Measurements from ENCODE around the gene CCDC141.
A peak's percentile ranks its signal among the peaks of the same experiment; 100 is the strongest.

The CCDC141 gene

GRCh38 chr2:178976351-178976750 lies 73.6 kb downstream of the CCDC141 start:
- DNase-seq: no peak

- DNase-seq: no peak
Measured at GRCh38 chr2:178962805-178963433, 87.0 kb downstream of the CCDC141 start.

GRCh38 chr2:178962152-178962551 lies 87.8 kb downstream of the CCDC141 start:
- DNase-seq: no peak

DNA sequence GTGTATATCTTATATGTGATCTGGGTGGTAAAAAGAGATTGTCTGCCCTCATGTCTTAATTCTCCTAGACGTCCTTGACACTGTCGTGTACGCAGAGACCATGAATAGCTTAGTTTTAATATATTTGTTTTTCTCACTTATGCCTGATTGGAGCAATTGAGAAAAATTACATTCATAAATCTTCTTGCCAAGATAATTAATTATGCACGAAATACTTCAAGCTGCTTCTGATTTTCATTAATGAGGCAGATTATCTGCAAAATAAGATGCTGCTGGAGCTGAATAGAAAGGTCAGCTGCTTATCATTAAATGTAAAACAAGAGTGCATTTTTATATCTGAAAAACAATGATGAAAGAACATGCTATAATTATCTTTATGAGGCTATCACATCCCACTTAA lies 95.9 kb downstream of the CCDC141 start:
- no peak for DNase-seq

DNA sequence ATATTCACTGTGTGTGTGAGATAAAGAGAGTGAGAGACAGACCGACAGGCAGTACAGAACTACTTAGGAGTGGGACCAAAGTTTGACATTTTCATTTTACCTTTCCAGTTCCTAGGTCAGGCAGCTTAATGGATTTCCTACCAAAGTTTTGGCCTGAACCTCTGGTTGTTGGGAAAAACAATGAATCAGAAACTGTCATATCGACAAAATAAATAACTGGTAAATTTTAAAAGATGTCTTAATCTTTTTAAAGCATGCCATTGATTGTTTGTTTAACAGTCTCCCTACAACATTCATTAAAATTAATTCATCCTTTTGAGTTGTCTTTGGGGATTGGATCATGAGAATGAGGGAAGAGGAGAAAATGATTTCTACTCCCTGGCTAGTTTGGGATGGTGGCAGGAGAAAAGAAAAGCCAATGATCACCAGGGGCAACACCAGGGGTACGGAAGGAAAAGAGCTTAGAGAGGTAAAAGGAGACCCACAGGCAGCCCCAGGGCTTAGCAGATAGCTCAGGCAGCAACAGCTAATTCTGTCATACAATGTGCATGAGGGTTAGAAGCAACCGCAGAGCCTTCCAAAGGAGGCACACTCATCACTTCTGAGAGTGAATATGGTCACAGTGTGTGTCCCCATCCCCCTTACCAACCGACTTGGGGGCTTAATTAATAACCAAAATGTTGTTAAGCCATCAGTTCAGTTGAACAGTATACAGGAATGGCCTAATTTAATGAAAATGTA lies 98.5 kb downstream of the CCDC141 start:
- DNase-seq: no peak

GRCh38 chr2:178949584-178949983 lies 100.4 kb downstream of the CCDC141 start:
- no peak for DNase-seq

GRCh38 chr2:178949151-178949550 lies 100.8 kb downstream of the CCDC141 start:
- no peak for DNase-seq

GRCh38 chr2:178947006-178947405 lies 102.9 kb downstream of the CCDC141 start:
- no peak for DNase-seq

DNA sequence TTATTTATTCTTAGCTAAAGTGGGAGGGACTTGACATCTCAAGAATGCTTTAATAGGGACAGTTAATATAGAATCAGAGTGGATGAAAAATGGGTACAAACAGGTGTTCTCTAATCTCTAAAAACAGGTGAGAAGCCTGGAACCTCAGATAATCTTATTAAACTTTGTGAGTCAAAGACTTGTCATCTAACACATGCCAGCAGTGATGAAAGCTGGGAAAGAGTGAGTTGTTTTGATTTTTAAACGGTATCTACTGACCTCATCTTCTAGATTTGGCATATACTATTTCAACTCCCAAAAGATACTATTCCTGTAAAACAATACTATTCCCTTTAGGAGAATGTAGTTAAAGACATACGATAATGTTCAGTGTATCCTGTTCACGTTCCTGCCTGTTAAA lies 103.4 kb downstream of the CCDC141 start:
- DNase-seq: no peak

GRCh38 chr2:178943745-178944144 lies 106.2 kb downstream of the CCDC141 start:
- DNase-seq: no peak

GRCh38 chr2:178934571-178934970 lies 115.4 kb downstream of the CCDC141 start:
- DNase-seq: no peak

DNA sequence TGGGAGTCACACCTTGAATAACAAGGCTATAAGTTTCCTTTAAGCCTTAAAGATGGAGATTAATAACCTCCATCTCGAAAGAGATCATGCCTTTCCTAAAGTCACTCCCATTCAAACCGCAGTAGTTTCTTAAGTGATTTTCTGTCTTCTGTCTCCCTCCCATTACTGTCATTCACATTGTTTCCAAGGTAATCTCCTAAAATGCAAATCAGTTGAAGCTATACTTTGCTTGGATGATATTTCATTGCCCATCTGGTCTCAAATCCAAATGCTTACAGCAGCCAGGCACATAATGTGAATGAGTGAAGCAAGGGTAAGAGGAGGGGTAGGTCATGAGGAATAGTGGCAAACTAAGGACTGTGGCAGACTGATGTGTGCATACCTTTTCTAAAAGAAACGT lies 116.4 kb downstream of the CCDC141 start:
- no peak for DNase-seq

GRCh38 chr2:178928077-178928476 lies 121.9 kb downstream of the CCDC141 start:
- no peak for DNase-seq

DNA sequence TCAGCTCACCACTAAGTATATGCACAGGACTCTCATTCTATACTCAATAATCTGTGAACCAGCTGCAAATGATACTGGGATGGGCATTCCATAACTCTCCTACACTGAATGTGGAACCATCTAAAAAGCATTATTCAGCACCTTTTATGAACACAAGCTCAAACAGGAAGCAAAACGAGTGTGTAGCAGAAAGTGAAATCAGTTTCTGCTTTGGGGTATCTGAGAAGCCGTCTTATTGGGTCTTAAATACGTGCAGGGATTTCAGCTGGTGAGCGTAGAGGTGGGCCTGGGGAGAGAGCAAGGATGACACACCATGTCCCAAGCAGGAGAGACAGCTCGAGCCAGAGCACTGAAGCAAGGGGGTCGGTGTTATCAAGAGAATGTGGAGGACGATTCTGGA lies 122.8 kb downstream of the CCDC141 start:
- DNase-seq: no peak

DNA sequence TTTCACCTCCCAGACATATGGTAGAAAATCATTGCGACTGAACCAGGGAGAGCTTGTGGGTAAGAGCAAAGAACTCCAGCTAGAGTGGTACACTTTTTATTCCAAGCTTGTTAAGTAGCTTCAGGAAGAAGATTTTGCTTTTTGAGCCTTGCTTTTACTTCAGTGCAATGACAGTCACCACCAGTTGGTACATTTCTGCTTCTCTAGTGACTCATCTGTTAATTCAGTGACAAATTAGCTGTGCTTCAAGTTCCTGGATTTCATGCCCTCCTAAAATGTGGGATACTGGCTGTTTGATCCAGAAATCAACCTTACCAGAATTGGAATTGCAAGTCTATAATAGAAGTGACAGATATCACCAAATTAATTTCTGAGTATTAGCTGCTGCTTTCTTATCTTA lies 125.1 kb downstream of the CCDC141 start:
- DNase-seq: no peak

DNA sequence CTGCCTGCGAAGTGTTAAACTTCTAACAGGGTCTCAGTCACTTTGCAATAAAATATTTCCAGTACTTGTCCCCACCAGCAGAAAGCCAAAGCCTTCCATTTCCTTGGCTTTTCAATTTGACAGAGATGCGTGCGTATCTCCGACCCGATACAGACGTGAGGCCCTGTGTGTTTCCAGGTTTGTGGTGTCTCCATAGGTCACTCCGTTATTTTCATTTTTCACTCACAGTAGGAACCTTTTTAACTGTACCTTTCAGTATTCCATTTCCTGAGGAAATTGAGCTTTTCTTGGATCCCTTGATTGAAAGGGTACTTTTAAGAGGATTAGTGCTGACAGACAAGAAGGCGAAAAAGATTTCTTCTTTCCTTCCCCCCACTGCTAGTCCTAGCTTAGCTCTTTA lies 126.4 kb downstream of the CCDC141 start:
- no peak for DNase-seq

GRCh38 chr2:178920916-178921513 lies 128.9 kb downstream of the CCDC141 start:
- DNase-seq: no peak

DNA sequence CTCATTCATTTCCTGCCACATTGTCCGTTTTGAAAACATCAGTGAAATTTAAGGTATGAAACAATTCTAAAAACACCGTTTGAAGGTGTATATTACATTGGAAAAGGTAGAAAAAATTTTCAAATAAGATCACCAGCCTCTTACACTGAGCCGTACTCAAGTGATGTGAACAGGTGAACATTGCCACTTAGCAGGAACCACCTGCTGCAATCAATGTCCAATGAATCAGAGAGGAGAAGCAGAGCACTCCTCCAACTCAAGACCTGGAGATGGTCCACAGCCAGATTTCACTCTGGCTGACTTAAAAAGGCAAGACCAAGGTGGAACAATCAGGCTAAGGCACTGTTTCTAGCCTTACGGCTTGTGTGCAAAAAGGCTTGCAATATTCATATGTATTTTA lies 132.4 kb downstream of the CCDC141 start:
- DNase-seq: no peak

- no peak for DNase-seq
Measured at GRCh38 chr2:178915423-178916173, 134.3 kb downstream of the CCDC141 start.

DNA sequence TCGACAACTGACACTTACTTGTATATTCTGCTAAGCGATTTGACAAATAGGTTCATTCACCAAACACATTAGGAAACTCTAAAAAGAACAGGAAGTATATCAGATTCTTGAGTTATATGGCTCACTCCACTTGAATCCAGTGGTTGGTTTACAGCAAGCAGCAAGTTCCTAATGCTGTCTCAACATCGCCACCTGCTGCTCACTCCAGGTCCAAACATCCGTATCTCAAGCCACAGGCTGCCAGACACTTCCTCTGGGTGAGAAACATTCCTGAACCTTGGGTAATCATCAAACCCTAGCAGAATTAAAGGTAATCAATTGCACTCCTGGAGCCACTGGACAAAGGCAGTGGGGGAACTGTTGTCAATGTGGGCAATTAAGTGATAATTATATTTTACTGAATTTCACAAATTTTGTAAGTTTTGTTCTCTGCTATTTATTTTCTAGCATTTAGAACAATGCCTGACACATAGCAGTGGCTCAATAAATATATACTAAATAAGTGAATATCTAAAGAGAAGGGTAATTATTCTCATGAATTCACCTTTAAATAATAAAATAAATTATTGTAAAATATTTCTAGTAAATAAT lies 135.6 kb downstream of the CCDC141 start:
- peak in 49 of 56 donors; percentile 4 to 87 (median 42) for DNase-seq

GRCh38 chr2:178913049-178913441 lies 136.9 kb downstream of the CCDC141 start:
- DNase-seq: no peak
